Activated naive CD4-positive, alpha-beta T cell (primary cell): ENCODE measurements around the gene ADD1.

Experiments
- DNase-seq, 4 experiments: peaks; one replicate each; lab custom pipeline; 2025; lab: John Stamatoyannopoulos, UW

Gene ADD1

DNA sequence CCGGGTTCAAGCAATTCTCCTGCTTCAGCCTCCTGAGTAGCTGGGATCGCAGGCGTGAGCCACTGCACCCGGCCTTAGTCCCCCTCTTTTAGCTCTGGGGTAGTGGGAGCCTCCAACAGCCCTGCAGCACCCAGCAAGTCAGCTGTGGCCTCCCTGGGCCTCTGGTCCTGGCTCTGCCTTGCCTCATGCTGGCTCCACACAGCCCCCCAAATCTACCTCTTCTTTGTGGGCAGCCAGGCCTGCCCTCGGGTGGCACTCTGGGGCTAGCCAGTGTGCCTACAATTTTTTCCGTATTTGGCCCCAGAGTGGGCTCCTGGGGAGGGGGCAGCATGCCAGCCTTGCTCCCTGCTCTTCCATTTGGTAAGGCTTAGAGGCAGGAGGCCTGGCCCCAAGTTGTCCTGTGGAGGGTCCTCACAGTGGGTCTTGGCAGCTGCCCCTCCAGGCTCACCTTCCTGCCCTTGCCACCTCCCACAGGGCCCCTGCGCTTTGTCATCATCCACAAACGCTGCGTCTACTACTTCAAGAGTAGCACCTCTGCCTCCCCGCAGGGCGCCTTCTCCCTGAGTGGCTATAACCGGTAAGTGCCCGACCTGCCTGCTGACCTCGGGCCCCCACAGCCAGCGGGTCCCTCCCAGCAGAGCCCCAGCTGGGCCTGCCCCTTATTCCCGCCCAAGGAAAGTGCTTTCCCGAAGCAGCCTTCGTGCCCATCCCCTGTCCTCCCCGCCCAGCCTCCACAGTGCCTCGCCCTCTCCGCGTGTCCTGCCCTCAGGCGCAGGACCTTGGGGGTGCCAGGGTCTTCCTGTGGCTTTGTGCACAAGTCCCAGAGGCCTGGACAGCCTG is 21.0 kb upstream of the ADD1 start:
- DNase-seq, result no peak

- no peak for DNase-seq
Observed at GRCh38 chr4:2823301-2823670, 20.4 kb upstream of the ADD1 start.

GRCh38 chr4:2823671-2824328 is 19.8 kb upstream of the ADD1 start:
- no peak for DNase-seq

GRCh38 chr4:2824329-2824835 is 19.3 kb upstream of the ADD1 start:
- no peak for DNase-seq

GRCh38 chr4:2824836-2825381 is 18.7 kb upstream of the ADD1 start:
- DNase-seq, result no peak

- DNase-seq, result no peak
Observed at GRCh38 chr4:2825740-2826139, 17.9 kb upstream of the ADD1 start.

DNA sequence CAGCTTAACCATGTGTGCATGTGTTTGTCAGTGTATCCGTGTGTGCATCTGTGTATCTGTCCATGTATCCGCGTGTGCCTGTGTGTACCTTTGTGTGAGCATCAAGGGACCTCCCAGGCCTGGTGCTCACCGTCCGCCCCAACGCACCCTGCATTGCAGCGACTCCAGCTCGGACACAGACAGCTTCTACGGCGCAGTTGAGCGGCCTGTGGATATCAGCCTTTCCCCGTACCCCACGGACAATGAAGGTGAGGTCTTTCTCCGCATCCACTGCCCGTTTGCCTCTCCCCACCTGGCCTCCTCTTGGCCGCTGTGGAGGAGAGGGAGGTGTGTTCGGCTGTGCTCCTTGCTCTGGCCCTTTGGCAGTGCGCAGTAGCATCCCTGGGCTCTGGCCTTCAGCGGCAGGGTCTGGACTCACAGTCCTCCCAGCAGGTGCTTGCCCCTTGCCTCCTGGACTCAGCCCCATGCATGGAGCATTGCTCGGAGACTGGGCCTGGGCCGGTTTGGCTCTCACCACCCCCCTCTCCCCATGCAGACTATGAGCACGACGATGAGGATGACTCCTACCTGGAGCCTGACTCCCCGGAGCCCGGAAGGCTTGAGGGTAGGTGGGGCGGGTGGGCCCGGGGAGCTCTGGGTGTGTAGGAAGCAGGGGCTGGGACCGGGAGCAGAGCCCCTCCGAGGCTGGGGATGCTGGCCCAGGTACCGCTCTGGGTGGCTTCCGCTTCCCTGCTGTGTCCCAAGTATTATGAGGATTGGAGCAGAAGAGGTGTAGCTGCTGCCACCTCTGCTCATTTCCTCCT is 16.4 kb upstream of the ADD1 start:
- DNase-seq, result no peak

DNA sequence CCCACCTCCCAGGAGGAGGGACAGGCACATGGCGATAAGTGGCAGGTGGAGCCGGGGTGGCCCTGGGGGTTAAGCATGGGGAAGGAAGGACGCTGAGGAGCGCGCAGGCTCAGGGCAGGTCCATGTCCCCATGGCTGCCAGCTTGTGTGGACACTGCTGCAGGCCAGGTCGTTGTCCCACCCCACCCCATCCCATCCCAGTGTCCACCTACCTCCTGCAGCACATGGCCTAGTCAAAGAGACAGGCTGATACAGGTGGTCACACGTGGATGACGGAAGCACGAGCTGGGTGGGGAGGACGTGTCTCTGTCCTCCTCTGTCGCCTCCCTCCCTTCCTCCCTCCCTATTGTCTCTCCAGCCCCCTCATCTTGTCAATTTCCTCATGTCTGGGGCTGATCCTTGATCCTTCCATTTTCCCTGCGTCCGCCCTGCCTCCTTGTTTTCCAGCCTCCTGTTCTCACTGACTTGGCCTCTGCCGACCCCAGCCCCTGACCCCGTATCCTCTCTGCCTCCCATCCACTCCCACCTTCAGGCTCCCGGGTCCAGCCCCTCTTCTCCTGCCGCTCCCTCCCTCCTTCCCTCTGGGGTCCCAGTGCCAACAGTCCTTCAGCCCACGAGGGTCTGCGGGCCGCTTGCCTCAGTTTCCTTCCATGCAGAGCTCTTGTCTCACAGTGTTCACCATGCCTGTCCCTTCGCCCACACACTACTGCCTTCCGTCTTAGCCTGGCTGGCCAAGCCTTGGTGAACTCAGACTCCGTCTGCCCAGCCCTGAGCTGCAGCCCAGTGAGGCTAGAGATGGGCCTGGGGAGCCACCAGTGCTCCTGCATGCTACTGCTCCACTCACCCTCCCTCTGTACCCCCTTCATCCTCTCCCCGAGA is 15.5 kb upstream of the ADD1 start:
- no peak for DNase-seq

DNA sequence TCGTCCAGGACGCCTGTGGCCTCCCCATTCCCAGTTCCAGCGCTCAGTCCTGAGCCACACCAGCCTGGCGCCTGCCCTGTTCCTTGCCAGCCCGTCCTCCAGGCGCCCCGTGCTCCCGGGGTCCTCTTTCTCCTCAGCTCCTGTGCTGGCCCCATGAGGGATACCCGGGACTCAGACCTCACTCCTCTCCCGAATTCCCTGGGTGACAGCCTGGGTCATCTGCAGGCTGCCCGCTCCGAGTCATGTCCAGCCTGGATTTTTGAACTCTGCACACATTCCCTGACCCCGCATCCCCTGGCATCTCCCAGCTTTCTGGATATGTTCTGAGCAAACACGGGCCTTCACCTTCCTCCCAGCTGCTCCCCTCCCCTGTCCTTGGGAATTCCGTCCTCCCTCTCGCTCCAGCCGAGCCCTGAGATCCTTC is 14.9 kb upstream of the ADD1 start:
- no peak for DNase-seq

- DNase-seq, result no peak
Observed at GRCh38 chr4:2829321-2829932, 14.2 kb upstream of the ADD1 start.

DNA sequence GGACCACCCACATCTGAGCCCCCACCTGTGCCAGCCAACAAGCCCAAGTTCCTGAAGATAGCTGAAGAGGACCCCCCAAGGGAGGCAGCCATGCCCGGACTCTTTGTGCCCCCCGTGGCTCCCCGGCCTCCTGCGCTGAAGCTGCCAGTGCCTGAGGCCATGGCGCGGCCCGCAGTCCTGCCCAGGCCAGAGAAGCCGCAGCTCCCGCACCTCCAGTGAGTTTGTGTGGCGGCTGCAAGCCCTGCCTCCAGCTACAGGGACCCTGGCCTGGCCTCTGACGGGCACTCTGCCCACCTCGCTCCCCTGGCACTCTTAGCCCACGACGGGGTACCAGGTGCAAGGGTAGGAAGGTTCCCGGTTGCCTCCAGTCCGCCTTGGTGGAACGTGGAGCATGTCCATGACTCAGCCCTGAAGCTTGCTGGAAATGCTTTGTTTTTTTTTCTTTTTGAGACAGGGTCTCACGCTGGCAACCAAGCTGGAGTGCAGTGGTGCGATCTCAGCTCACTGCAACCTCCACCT is 13.7 kb upstream of the ADD1 start:
- no peak for DNase-seq

DNA sequence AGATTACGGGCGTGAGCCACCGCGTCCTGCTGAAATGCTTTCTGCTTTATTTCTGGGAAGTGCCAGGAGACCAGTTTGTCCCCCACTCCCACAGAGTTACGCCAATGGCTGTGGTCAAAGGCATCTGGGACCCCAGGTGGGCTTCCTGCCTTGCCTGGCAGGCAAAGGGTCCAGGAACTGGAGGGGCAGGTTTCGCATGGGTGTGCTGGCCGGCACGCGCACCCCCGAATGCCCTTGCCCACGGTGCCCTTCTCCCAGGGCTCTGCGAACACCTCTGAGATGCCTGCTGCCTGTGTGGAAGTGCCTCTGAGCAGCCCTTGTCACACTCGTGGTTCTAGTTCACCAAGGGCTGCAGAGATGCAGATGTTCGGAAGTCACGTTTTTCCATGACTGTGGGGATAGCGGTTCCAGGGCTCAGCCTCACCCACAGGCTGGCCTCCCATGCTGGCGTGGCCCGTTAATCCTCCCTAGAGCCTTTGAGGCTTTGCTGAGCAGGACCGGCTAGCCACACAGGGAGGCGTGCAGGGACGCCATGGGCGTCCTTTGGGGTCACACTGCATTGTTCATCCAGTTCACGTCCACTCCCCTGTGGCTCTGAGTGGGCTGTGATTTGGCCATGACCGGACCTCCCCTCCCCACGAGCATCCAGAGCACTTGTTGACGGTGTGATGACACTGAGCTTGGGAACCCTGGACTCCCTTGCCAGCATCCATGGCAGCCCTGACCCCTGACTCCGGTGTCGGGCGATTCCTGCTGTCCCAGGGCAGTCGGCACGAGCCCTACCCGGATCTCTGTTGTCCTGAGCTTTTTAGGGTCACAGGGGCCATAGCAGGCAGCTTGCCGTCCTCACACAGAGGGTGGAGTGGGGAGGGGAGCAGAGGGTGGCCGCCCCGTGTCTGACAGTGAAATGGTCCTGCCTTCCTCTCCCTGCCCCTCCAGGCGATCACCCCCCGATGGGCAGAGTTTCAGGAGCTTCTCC is 12.7 kb upstream of the ADD1 start:
- no peak for DNase-seq

GRCh38 chr4:2831611-2832308 is 11.9 kb upstream of the ADD1 start:
- no peak for DNase-seq

DNA sequence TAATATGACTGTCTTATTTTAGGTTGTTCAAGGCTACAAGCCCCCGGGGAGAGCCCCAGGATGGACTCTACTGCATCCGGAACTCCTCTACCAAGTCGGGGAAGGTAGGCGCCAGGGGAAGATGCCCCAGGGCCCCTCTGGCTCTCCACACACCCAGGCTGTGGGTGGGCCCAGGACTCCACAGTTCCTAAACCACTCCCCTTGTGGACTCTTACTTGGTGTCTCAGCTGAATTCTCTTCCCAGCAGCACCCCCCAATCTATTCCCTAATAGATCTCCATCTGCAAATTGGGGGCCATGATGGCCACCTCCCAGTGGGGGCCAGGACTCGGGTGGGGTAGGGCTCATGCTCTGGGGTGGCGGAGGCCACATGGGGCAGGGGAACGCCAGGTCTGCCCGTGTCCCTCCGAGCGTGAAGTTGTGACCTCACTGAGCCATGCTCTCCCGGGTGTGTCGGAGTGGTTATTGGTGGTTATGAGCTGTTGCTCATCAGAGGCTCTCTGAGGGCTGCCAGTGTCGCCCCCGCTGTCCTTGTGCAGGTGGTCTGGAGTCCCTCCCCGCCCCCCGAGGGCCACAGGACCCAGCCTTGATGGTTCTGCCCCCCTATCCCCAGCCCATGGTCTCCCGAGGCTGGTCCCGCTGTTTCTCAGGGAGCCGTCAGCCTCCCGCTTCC is 11.2 kb upstream of the ADD1 start:
- DNase-seq, result no peak

DNA sequence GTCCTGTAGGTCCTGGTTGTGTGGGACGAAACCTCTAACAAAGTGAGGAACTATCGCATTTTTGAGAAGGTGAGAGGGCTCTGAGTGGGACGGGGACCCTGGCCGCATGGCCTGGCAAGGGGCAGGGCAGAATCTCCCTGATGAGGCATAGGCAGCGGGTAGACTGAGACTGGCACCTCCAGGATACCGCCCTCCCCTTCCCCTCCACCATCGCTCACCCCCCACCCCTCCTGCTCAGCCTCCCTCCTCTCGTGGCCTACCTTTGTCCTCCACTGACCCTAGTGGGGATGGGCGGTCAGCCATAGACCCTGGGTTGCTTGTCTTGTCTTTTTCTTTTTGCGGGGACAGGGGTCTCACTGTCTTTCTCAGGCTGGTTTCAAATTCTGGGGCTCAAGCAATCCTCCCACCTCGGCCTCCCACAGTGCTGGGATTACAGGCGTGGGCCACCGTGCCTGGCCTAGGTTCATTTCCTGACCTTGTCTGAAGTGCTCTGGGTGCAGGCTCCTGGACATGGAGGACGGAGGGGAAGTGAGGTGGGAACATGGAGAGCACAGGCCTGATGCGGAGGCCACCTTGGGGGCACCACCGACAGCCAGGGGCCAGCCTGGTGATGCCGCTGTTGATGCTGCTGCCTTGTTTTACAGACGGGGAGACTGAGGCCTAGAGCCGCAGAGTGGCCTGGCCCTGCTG is 10.5 kb upstream of the ADD1 start:
- no peak for DNase-seq

- no peak for DNase-seq
Observed at GRCh38 chr4:2833671-2834000, 10.0 kb upstream of the ADD1 start.

DNA sequence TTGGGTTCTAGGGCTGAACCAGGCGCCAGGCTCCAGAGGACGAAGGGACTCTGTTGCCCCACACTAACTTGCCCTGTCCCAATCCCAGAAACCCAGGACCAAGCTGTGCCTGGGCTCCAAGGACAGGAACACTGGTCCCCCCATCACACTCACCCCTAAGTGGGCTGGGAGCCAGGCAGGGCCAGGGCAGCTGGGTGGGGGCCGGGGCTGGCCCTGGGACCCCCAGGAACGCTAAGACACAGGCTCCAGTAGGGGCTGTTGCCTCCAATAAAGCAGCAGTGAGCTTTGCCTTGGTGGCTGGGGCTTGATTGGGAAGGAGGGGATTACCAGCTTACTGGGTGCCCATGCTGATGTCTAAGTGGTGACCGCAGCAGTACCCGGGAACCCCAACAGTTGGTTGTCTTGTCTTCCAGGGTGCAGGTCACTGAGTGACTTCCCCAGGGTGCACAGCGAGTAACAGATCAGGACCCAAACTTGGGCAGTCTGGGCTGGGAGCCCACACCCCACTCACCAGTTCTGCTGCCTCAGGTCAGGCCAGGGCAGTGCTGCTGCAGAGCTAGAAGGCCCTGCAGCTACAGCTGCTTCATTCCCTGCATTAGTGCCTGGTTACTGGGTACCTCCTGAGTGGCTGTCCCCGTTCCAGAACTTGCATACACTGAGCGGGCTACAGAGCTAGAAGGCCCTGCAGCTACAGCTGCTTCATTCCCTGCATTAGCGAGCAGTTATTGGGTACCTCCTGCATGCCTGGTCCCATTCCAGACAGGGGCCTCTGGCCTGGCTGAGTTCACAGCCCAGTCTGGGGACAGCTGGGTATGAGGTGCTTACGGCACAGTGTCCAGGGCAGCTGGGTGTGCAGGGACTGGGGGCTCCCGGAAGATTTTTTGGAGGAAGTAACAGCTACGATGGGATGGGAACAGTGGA is 9.4 kb upstream of the ADD1 start:
- no peak for DNase-seq
